H9 (cell line): ENCODE results near the gene PLD2. TPM values are rescaled to one million over a fixed set of nuclear protein-coding genes. Genes with fewer than 3 reads are reported as not detected.
A peak's percentile ranks its signal among the peaks of the same experiment; 100 is the strongest.

Experiments used
- DNase-seq: peaks from one replicate; pipeline ENCODE4 v3.0.0-alpha.2; 2017
- H2AFZ ChIP-seq: one replicate; pipeline ENCODE4 v1.6.1; 2013; ENCODE audit warnings: mild to moderate bottlenecking, low read length, control low read depth, moderate library complexity
- H2AK5ac ChIP-seq: 2 replicates; pipeline ENCODE4 v1.6.1; 2013; ENCODE audit warnings: low read length, control low read depth, mixed read lengths; ENCODE audit not compliant: insufficient read length
- H2BK120ac ChIP-seq: one replicate; pipeline ENCODE4 v1.6.1; 2013; ENCODE audit warnings: low read depth, mild to moderate bottlenecking, low read length, control low read depth, inconsistent platforms; ENCODE audit not compliant: poor library complexity, severe bottlenecking
- H2BK12ac ChIP-seq: 2 replicates; pipeline ENCODE4 v1.6.1; 2013; ENCODE audit warnings: low read length, control low read depth, mixed read lengths, low read depth; ENCODE audit not compliant: insufficient read length
- H2BK15ac ChIP-seq: 2 replicates; pipeline ENCODE4 v1.6.1; 2013; ENCODE audit warnings: low read depth, low read length, control low read depth
- H2BK20ac ChIP-seq: one replicate; pipeline ENCODE4 v1.6.1; 2013; ENCODE audit warnings: low read depth, mild to moderate bottlenecking, low read length, control low read depth, inconsistent platforms; ENCODE audit not compliant: poor library complexity, severe bottlenecking
- H2BK5ac ChIP-seq: 2 replicates; pipeline ENCODE4 v1.6.1; 2013; ENCODE audit warnings: low read length, control low read depth, mixed read lengths; ENCODE audit not compliant: insufficient read length
- H3K14ac ChIP-seq: 2 replicates; pipeline ENCODE4 v1.6.1; 2013; ENCODE audit warnings: low read length, control low read depth; ENCODE audit not compliant: insufficient read depth
- H3K18ac ChIP-seq: 2 replicates; pipeline ENCODE4 v1.6.1; 2013; ENCODE audit warnings: low read depth, mild to moderate bottlenecking, mixed read lengths, low read length, control low read depth; ENCODE audit not compliant: insufficient read length
- H3K23ac ChIP-seq: 2 replicates; pipeline ENCODE4 v1.6.1; 2013; ENCODE audit warnings: low read length, control low read depth, mixed read lengths, low read depth; ENCODE audit not compliant: insufficient read length
- H3K23me2 ChIP-seq: 2 replicates; pipeline ENCODE4 v1.6.1; 2013; ENCODE audit warnings: low read depth, mild to moderate bottlenecking, mixed read lengths, low read length, control low read depth; ENCODE audit not compliant: insufficient read length, poor library complexity, severe bottlenecking
- H3K27ac ChIP-seq: 2 replicates; pipeline ENCODE4 v1.5.1; 2013; ENCODE audit warnings: low read length, control low read depth, mixed read lengths, low read depth; ENCODE audit not compliant: insufficient read length
- H3K27me3 ChIP-seq: 2 replicates; pipeline ENCODE4 v1.6.1; 2013; ENCODE audit warnings: low read length, control low read depth, inconsistent platforms; ENCODE audit not compliant: insufficient read depth
- H3K4ac ChIP-seq: 2 replicates; pipeline ENCODE4 v1.6.1; 2013; ENCODE audit warnings: low read depth, mild to moderate bottlenecking, control low read depth, inconsistent platforms, low read length, moderate library complexity
- H3K4me1 ChIP-seq: 2 replicates; pipeline ENCODE4 v1.6.1; 2013; ENCODE audit warnings: low read length, control low read depth, inconsistent platforms; ENCODE audit not compliant: insufficient read depth
- H3K4me2 ChIP-seq: 2 replicates; pipeline ENCODE4 v1.6.1; 2013; ENCODE audit warnings: low read length, control low read depth, mixed read lengths; ENCODE audit not compliant: insufficient read length, insufficient read depth
- H3K56ac ChIP-seq: 2 replicates; pipeline ENCODE4 v1.6.1; 2013; ENCODE audit warnings: low read depth, mild to moderate bottlenecking, mixed read lengths, low read length, control low read depth; ENCODE audit not compliant: insufficient read length
- H3K79me1 ChIP-seq: 2 replicates; pipeline ENCODE4 v1.6.1; 2013; ENCODE audit warnings: low read depth, mild to moderate bottlenecking, moderate library complexity, low read length, control low read depth, inconsistent platforms; ENCODE audit not compliant: insufficient read depth, poor library complexity, severe bottlenecking
- H3K79me2 ChIP-seq: 2 replicates; pipeline ENCODE4 v1.6.1; 2013; ENCODE audit warnings: low read length, control low read depth, inconsistent platforms; ENCODE audit not compliant: insufficient read depth
- H3K9ac ChIP-seq: 2 replicates; pipeline ENCODE4 v1.6.1; 2013; ENCODE audit warnings: low read length, control low read depth, mixed read lengths; ENCODE audit not compliant: insufficient read length; ENCODE audit errors: extremely low read depth
- H3K9me3 ChIP-seq: one replicate; pipeline ENCODE4 v1.6.1; 2013; ENCODE audit warnings: low read depth, low read length, inconsistent platforms; ENCODE audit not compliant: control insufficient read depth
- H3T11ph ChIP-seq: one replicate; pipeline ENCODE4 v1.6.1; 2013; ENCODE audit warnings: mild to moderate bottlenecking, low read length, control low read depth, inconsistent platforms
- H4K20me1 ChIP-seq: one replicate; pipeline ENCODE4 v1.6.1; 2013; ENCODE audit not compliant: control insufficient read depth, insufficient read length, insufficient read depth
- H4K5ac ChIP-seq: 2 replicates; pipeline ENCODE4 v1.6.1; 2013; ENCODE audit warnings: low read depth, mild to moderate bottlenecking, mixed read lengths, low read length, control low read depth; ENCODE audit not compliant: insufficient read length
- H4K8ac ChIP-seq: replicated peaks from 2 replicates; pipeline ENCODE4 v1.6.1; 2013; ENCODE audit warnings: low read length, control low read depth, mixed read lengths, low read depth; ENCODE audit not compliant: insufficient read length
- H4K91ac ChIP-seq: 2 replicates; pipeline ENCODE4 v1.6.1; 2013; ENCODE audit warnings: low read depth, mild to moderate bottlenecking, moderate library complexity, mixed read lengths, low read length, control low read depth; ENCODE audit not compliant: insufficient read length
- H3K27ac Mint-ChIP-seq, 3 experiments: 2 replicates in 2 of 3; 3 replicates in 1 of 3; pipeline ENCODE4 v1.8.0; 2020 to 2021; ENCODE audit warnings: mixed read lengths in 3 of 3, mild to moderate bottlenecking in 1 of 3, moderate library complexity in 1 of 3
- H3K27me3 Mint-ChIP-seq: 2 replicates; pipeline ENCODE4 v1.8.0; 2021; ENCODE audit warnings: low read depth, mild to moderate bottlenecking, moderate library complexity, mixed read lengths
- H3K36me3 Mint-ChIP-seq, 3 experiments: 2 replicates in 2 of 3; 3 replicates in 1 of 3; pipeline ENCODE4 v1.8.0; 2020 to 2021; ENCODE audit warnings: low read depth in 3 of 3, mixed read lengths in 3 of 3; ENCODE audit not compliant: insufficient read depth in 1 of 3
- H3K4me1 Mint-ChIP-seq, 2 experiments: 2 replicates each; pipeline ENCODE4 v1.8.0; 2020; ENCODE audit warnings: mixed read lengths in 2 of 2
- H3K4me3 Mint-ChIP-seq, 2 experiments: 2 replicates in 1 of 2; 3 replicates in 1 of 2; pipeline ENCODE4 v1.8.0; 2020 to 2021; ENCODE audit warnings: mild to moderate bottlenecking in 2 of 2, mixed read lengths in 2 of 2, moderate library complexity in 1 of 2
- H3K9me3 Mint-ChIP-seq, 2 experiments: 2 replicates in 1 of 2; 3 replicates in 1 of 2; pipeline ENCODE4 v1.8.0; 2020; ENCODE audit warnings: mild to moderate bottlenecking in 2 of 2, mixed read lengths in 2 of 2, moderate library complexity in 1 of 2
- CTCF ChIP-seq: fragments of 200-600 bp; sonication (generic); conservative IDR thresholded peaks from 3 replicates; pipeline ENCODE4 v1.8.0; 2021; ENCODE audit warnings: antibody characterized with exemption, mild to moderate bottlenecking
- WGBS: extraction: QIAGEN DNeasy Blood & Tissue Kit; methylation state at CpG from one replicate; pipeline ENCODE4 v1.1.7; 2013; ENCODE audit warnings: missing lambda C conversion rate, low lambda C conversion rate, mixed read lengths; ENCODE audit not compliant: insufficient read length; ENCODE audit errors: extremely low coverage; 5-methylcytosine and 5-hydroxymethylcytosine counted together
- total RNA-seq: library from RNA; stranded (reverse); gene quantifications from 2 replicates; pipeline ENCODE4 v1.2.1, GENCODE V29; 2021

Gene PLD2
- total RNA-seq, 1 experiment from 2014 or later: 63.3 TPM

DNA sequence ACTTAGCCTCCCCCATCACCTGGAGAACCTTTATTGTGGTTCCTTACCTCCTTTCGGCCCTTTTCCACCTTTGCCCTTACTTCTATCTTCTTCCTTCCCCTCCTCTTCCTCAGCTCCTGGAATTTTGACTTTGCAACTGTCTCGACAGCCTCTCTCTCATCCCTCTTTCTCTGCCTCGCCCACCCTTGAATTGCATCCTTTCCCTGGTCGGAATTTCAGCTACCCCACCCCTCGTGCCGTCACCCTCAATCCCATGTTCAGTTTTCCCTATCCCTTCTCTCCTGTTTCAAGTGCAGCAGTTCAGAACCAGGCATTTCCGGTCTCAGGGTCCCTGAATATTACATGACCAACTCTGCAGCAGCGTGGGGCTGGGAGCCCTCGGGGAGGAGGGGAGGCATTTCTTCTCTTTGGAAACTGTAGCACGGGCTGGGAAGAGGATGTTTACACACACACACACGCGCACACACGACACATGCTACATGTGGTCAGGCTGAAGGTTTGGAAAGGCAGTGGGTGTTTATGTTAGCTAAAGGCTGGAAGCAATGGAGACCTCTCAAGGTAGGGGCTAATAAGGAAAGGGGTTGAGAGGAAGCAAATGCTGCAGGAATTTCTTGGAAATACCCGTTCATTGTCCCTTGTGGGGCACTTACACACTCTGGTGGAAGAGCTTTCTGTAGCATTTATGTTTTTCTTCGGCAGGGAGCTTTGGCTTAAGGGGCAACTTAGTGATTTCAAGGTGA lies 27.2 kb downstream of the PLD2 start:
- Histone ChIP-seq H3K9ac (peak overlapping the region; percentile 42), H3K9me3 (no peaks in the 10 kb centered on the region), H3K14ac (no peak overlapping the region), H3K79me1 (peaks cover 7% of the 10 kb centered on the region), H2AK5ac (no peak overlapping the region), H4K5ac (no peak overlapping the region), H3K27me3 (no peaks in the 10 kb centered on the region), H3K23ac (no peak overlapping the region), H2BK15ac (no peak overlapping the region), H4K20me1 (no peaks in the 10 kb centered on the region), H3T11ph (no peak overlapping the region), H3K79me2 (peaks cover 8% of the 10 kb centered on the region; the same call in 1 of the 2 replicates), H3K56ac (no peak overlapping the region), H4K8ac (no peak overlapping the region), H2BK120ac (no peak overlapping the region), H3K18ac (no peak overlapping the region), H2BK12ac (no peak overlapping the region), H4K91ac (no peak overlapping the region), H3K4ac (no peak overlapping the region), H3K4me2 (peak overlapping the region; percentile 83), H2AFZ (no peak overlapping the region), H3K4me1 (no peaks in the 10 kb centered on the region; the same call in 1 of the 2 replicates), H2BK5ac (no peak overlapping the region), H3K23me2 (peaks cover 7% of the 10 kb centered on the region), H2BK20ac (no peak overlapping the region), H3K27ac (no peak overlapping the region)
- WGBS: no CpG with 5 or more reads among the region's 15 CpGs
- no peak for TF ChIP-seq CTCF
- Mint-ChIP-seq H3K27me3 (no peaks in the 10 kb centered on the region), H3K4me1 (peaks cover 18 to 20% of the 10 kb centered on the region in 2 experiments), H3K9me3 (no peaks in the 10 kb centered on the region), H3K4me3 (peak overlapping the region; percentile 82 to 89), H3K36me3 (peaks cover 0 to 8% (median 0%) of the 10 kb centered on the region in 3 experiments; a peak in 2 of 7 replicates), H3K27ac (peak overlapping the region; percentile 41 to 72 (median 53))
- no peak for DNase-seq
